ENCODE data around the gene MAB21L4.

MAB21L4 gene

DNA sequence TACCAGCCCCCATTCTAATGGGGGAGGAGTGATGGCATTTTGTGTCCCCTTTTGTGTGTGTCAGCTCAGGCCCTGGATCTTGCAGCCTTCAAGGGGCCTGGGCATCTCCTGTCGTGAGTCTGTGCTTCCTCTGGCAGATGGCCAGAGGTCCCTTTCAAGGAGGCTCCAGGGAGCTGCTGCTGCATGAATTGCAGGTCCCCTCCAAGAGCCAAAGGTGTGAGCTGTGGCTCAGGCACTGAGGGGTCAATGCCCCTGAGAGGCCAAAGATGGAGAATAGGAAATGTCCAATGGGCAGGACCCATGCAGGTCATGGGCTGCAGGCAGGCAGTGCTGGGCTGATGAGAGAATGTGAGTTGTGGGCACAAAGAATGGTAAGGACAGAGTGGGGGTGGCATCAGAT lies 10.4 kb downstream of the MAB21L4 start:
- no peak overlapping the region for H3K4me3 ChIP-seq (ENCODE audit: low read depth, low read length)
- TF ChIP-seq, protein P1, sequence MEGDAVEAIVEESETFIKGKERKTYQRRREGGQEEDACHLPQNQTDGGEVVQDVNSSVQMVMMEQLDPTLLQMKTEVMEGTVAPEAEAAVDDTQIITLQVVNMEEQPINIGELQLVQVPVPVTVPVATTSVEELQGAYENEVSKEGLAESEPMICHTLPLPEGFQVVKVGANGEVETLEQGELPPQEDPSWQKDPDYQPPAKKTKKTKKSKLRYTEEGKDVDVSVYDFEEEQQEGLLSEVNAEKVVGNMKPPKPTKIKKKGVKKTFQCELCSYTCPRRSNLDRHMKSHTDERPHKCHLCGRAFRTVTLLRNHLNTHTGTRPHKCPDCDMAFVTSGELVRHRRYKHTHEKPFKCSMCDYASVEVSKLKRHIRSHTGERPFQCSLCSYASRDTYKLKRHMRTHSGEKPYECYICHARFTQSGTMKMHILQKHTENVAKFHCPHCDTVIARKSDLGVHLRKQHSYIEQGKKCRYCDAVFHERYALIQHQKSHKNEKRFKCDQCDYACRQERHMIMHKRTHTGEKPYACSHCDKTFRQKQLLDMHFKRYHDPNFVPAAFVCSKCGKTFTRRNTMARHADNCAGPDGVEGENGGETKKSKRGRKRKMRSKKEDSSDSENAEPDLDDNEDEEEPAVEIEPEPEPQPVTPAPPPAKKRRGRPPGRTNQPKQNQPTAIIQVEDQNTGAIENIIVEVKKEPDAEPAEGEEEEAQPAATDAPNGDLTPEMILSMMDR (IDR thresholded peaks at IDR 0.05; ENCODE audit: low read depth, low read length) = no peak

DNA sequence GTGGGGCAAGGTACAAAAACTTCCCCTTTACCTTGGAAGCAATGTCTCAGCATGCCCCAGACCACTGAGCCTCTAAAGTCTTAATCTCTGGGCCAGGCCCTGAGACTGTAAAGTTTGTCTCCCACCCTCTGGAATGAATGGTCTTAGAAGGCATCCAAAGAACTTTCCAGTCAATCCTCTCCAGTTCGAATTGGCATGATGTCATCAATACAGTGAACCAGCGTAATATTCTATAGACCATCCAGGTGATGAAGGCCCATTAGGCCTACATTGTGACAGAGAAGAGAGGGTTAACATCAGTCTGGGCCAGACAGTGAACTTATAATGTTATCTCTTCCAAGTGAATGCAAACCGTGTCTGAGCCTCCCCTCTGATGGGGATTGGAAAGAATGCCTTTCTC lies 11.2 kb downstream of the MAB21L4 start:
- H3K4me3 ChIP-seq (ENCODE audit: low read depth, low read length) = no peak overlapping the region
- TF ChIP-seq, protein P1 (IDR thresholded peaks at IDR 0.05; ENCODE audit: low read depth, low read length) = no peak

DNA sequence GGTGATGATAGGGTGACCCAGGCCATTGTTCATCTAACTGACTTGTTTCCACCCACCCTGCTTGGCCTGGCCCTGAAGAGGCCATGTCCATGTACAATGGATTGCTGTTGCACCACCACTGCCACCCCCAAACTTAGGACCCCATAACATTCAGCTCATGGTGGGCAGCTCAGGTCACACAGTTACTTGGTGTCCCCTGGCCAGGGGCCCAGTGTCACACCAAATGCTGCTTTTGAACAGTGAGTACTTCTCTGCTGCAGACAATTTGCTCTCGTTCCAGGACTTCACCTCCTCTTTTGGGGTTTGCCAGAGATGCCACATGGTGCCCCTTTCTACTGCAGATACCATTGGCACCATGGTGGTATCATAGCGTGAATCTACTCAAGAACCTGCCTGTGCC lies 11.7 kb downstream of the MAB21L4 start:
- TF ChIP-seq, protein P1 (IDR thresholded peaks at IDR 0.05; ENCODE audit: low read depth, low read length) = no peak

DNA sequence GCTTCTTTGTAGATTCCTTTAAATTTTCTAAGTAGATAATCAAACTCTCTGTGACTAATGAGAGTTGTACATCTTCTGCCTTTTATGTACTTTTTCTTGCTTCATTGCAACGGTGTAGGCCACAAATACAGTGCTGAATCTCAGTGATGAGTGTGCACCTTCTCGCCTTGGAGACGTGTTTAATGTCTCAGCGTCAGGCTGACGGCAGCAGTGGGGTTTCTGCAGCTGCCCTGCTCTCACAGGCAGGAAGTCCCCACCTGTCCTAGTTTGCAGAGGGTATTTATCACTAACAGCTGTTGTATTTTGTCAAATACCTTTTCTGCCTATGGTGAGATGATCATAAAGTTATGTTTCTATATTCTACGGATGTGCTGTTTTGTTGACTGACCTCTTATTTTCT lies 14.0 kb downstream of the MAB21L4 start:
- TF ChIP-seq, protein P1 (IDR thresholded peaks at IDR 0.05; ENCODE audit: low read depth, low read length) = no peak
- no peak overlapping the region for H3K4me3 ChIP-seq (ENCODE audit: low read depth, low read length)

More for the DNA sequence above, 11.7 kb downstream of the MAB21L4 start:
- no peak overlapping the region for H3K4me3 ChIP-seq (ENCODE audit: low read depth, low read length)

DNA sequence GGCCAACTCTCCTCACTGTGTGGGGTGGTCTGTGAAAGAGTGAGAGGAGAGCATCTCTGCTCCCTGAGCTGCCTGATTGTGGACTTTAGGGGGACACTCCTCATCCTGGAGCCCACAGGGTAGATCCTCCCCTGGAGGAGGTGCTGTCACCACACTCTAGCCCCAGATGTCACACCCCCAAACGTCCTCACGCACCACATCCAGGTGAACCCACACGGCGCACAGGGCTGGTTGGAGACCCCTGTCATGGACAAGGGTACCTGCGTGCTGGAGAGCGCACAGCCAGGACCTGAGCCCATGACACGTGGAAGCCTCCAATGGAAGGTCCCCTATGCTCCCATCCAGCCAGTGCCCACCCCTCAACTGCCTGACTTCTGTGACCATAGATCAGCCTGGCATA lies 16.9 kb downstream of the MAB21L4 start:
- no peak overlapping the region for H3K4me3 ChIP-seq (ENCODE audit: low read depth, low read length)
- TF ChIP-seq, protein P1 (IDR thresholded peaks at IDR 0.05; ENCODE audit: low read depth, low read length) = no peak

DNA sequence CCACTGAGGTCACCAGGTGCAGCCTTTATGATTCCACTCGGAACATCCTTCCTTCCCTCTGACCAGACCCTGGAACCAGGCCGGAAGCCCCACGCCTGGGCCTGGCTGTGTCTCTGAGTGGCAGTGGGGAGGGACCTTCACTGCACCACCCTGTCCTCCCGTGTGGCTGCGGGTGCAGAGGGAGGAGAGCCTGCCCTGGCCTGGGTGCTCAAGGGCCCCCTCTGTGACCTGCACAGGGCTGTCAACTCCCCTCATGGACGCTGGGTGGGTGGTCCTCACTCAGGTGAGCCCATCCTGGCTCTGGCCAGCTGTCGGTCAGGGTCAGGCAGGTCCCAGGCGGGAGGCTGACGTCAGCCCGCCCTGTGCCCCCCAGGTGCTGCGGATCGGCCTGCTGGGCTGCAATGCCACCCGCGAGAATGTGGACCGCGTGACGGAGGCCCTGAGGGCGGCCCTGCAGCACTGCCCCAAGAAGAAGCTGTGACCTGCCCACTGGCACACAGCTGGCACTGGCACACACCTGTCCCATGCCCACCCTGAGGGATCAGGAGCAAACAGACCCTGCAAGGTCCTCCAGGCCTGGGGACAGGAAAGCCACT lies 17.5 kb downstream of the MAB21L4 start:
- no peak overlapping the region for H3K4me3 ChIP-seq (ENCODE audit: low read depth, low read length)
- TF ChIP-seq, protein P1 (IDR thresholded peaks at IDR 0.05; ENCODE audit: low read depth, low read length) = no peak

DNA sequence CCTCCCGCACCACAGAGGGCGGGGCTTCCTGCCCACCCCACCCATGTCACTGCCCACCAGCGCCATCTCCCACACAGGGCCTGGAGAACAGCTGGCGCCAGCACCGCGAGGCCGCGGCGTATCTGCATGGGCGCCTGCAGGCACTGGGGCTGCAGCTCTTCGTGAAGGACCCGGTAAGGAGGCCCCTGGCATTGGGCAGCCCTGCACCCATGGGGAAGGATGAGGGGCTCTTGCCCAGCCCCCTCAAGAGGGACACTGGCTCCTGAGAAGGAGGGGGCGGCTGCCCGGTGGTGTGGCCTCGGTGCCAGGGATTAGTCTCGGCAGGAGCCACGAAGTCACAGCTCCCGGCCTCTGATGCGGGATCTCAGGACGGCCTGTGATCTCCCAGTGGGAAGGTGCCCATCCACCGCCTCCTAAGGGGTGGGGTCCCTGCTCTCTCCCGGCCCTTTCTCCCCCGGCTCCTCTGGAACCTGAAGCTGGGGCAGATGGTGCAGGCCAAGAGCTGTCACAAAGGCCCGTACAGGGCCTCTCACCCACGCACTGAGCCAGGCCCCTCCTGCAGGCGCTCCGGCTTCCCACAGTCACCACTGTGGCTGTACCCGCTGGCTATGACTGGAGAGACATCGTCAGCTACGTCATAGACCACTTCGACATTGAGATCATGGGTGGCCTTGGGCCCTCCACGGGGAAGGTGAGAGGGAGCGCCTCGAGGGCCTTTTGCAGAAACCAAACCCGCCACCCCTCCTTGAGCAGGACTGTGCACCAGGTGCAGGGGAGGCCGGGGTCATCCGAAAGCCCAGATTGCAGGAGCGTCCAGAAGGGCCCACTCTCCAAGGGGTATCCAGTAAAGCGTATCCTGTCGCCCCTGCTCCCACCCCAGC lies 18.3 kb downstream of the MAB21L4 start:
- TF ChIP-seq, protein P1 (IDR thresholded peaks at IDR 0.05; ENCODE audit: low read depth, low read length) = no peak
- no peak overlapping the region for H3K4me3 ChIP-seq (ENCODE audit: low read depth, low read length)

All from WI38 (cell line).